Neural progenitor cell (in vitro differentiated cells): ENCODE data around the gene ANKRD28.

ENCODE experiments used
- EZH2phosphoT487 ChIP-seq: fragments of 200-600 bp; sonication (generic); IDR thresholded peaks from 2 replicates; pipeline ENCODE4 v1.6.1; 2017; ENCODE audit warnings: antibody characterized with exemption
- TF ChIP-seq, protein P1 (sequence below): fragments of 200-600 bp; sonication (generic); IDR thresholded peaks from 2 replicates; pipeline ENCODE4 v1.5.1; 2017; ENCODE audit warnings: antibody characterized with exemption, mild to moderate bottlenecking

- TF ChIP-seq EZH2phosphoT487, result no peak
- TF ChIP-seq, protein P1, sequence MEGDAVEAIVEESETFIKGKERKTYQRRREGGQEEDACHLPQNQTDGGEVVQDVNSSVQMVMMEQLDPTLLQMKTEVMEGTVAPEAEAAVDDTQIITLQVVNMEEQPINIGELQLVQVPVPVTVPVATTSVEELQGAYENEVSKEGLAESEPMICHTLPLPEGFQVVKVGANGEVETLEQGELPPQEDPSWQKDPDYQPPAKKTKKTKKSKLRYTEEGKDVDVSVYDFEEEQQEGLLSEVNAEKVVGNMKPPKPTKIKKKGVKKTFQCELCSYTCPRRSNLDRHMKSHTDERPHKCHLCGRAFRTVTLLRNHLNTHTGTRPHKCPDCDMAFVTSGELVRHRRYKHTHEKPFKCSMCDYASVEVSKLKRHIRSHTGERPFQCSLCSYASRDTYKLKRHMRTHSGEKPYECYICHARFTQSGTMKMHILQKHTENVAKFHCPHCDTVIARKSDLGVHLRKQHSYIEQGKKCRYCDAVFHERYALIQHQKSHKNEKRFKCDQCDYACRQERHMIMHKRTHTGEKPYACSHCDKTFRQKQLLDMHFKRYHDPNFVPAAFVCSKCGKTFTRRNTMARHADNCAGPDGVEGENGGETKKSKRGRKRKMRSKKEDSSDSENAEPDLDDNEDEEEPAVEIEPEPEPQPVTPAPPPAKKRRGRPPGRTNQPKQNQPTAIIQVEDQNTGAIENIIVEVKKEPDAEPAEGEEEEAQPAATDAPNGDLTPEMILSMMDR, result no peak
Observed at GRCh38 chr3:15743587-15744009, 54.2 kb downstream of the ANKRD28 start.
